Measurements from ENCODE around the gene SRSF10. TPM values are rescaled to one million over a fixed set of nuclear protein-coding genes. Genes with fewer than 3 reads are reported as not detected.

SRSF10 gene
- total and polyA plus RNA-seq, 2 of the 8 experiments (the other 6 are each of a cell fraction or from before 2014, with no cell fraction given) = 155 to 194 TPM

DNA sequence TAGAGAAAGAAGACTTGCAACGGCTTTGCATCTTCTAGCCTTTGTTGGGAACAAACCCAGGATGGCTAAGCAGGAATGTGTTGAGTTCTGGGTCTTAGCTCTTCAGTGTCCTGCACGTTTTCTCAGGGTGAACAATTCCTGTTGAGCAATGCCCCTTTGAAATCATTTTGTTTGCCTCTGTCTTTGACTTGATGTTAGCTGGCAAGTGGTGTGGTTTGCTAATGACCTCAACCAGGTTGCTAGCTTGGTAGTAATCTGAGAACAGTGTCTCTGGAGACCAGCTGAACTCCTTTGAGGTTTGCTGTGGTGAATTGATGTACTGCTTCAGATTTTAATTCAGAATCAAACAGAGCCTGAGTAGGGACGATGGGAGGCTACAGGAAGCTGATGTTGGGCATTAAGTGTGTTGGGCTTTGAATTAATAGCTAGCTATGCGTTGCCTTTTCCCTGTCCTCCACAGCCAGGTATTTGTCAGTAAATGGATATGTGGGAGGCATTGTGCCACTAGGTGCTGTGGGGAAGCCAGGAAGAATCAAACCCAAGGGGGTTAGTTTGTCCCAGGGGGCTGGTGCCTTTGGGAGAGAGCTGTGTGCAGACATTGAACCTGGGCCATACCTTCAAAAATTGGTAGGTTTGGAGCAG lies 23.3 kb upstream of the SRSF10 start:
- H3K27me3 ChIP-seq (replicated peaks in 1 of 4; ENCODE audit: control insufficient read depth in 3 of 4, extremely low read depth in 1 of 4, insufficient read depth in 3 of 4, low read length in 3 of 4) = no peaks in the 10 kb centered on the region
- no peak overlapping the region for H3K9ac ChIP-seq (replicated peaks in 1 of 4; ENCODE audit: extremely low read depth in 1 of 4, low read depth in 3 of 4, low read length in 3 of 4)
- no peaks in the 10 kb centered on the region for H3K9me3 ChIP-seq (ENCODE audit: insufficient read depth in 2 of 2, low read depth in 1 of 2, low read length in 1 of 2)
- peak overlapping the region; percentile 67 for H4K91ac ChIP-seq (replicated peaks; ENCODE audit: insufficient read length, low read length)
- peak overlapping the region; percentile 98 for H2BK20ac ChIP-seq (ENCODE audit: low read length)
- peak overlapping the region; percentile 93; the same call in 1 of the 2 replicates for H2BK12ac ChIP-seq (ENCODE audit: low read depth, low read length)
- DNase-seq (ENCODE audit: low read depth in 1 of 2, low spot score in 2 of 2) = peak in 1 of 2 experiments; percentile 21
- H3K4me1 ChIP-seq (replicated peaks in 1 of 4; ENCODE audit: control insufficient read depth in 3 of 4, insufficient read depth in 4 of 4, low read length in 3 of 4) = peaks cover 5 to 13% (median 12%) of the 10 kb centered on the region in 4 experiments
- peak overlapping the region; percentile 14 to 34 for H3K4me2 ChIP-seq (ENCODE audit: insufficient read depth in 1 of 2, low read depth in 2 of 2, low read length in 2 of 2)
- H3K4ac ChIP-seq (replicated peaks; ENCODE audit: insufficient read length, low read depth, low read length) = no peak overlapping the region
- no peaks in the 10 kb centered on the region for H4K20me1 ChIP-seq (replicated peaks in 1 of 2; ENCODE audit: control insufficient read depth in 1 of 2, insufficient read depth in 2 of 2, low read length in 2 of 2)
- H3K36me3 ChIP-seq (ENCODE audit: control insufficient read depth in 2 of 4, insufficient read depth in 4 of 4, low read length in 3 of 4) = no peaks in the 10 kb centered on the region
- FAIRE-seq = peak; percentile 52
- H4K8ac ChIP-seq (ENCODE audit: extremely low read depth, insufficient read depth, low read length) = no peak overlapping the region
- 26% methylated on average over 4 of the region's 4 CpGs; no CpG with 5 or more reads in 1 of the 2 experiments for WGBS, 2 experiments (ENCODE audit: extremely low coverage in 1 of 2, insufficient coverage in 1 of 2, insufficient read length in 1 of 2, insufficient replicate concordance in 2 of 2, low coverage in 1 of 2, low lambda C conversion rate in 2 of 2, missing lambda C conversion rate in 1 of 2)
- H3K56ac ChIP-seq (replicated peaks; ENCODE audit: insufficient read length, low read depth, low read length) = no peak overlapping the region
- no peaks in the 10 kb centered on the region for H3K79me1 ChIP-seq (ENCODE audit: low read depth, low read length)
- no peak overlapping the region for H2BK120ac ChIP-seq (replicated peaks; ENCODE audit: low read depth, low read length)
- ChIA-PET POLR2A (ENCODE audit: partially characterized antibody) (interaction anchor here (0.7 to 1.6 kb wide), 6 partner anchors 15 to 148 kb away, joined by 3 to 8 read pairs (median 4); partner anchors contain the start of genes PNRC2 and SRSF10), CTCF (ENCODE audit: partially characterized antibody) (interaction anchor here (0.8 to 2.9 kb wide), 8 partner anchors 16 to 150 kb away, joined by 3 to 14 read pairs (median 4); partner anchors contain the start of gene SRSF10)
- H3K79me2 ChIP-seq (ENCODE audit: control insufficient read depth in 1 of 2, insufficient read depth in 2 of 2, low read length in 2 of 2) = no peaks in the 10 kb centered on the region
- H3K23ac ChIP-seq (ENCODE audit: insufficient read length) = no peak overlapping the region
- H4K5ac ChIP-seq (ENCODE audit: insufficient read length, low read depth, low read length) = no peak overlapping the region
- no peak overlapping the region for H3K14ac ChIP-seq (ENCODE audit: insufficient read length)
- H2AFZ ChIP-seq (ENCODE audit: low read length) = peak overlapping the region; percentile 12; the same call in 1 of the 2 replicates
- 0 out of 2 replicates have a peak overlapping the region, but pooled peaks have one; percentile 14 for H2BK15ac ChIP-seq (ENCODE audit: low read length)
- H3K18ac ChIP-seq (ENCODE audit: extremely low read depth, low read length) = peak overlapping the region; percentile 96
- H2BK5ac ChIP-seq (ENCODE audit: low read depth, low read length) = peak overlapping the region; percentile 84; the same call in 1 of the 2 replicates
- H3K4me3 ChIP-seq (ENCODE audit: extremely low read depth in 1 of 4, insufficient read depth in 2 of 4, low read depth in 3 of 4, low read length in 4 of 4) = peak overlapping the region in 1 of 4 experiments; percentile 37; a peak in 3 of 8 replicates
- no peak overlapping the region for H2AK5ac ChIP-seq (ENCODE audit: low read depth, low read length)
- no peaks in the 10 kb centered on the region for H3K23me2 ChIP-seq (ENCODE audit: low read depth, low read length)
- H3K27ac ChIP-seq (ENCODE audit: low read depth, low read length) = peak overlapping the region; percentile 51; the same call in 1 of the 2 replicates
- TF ChIP-seq JUND (IDR thresholded peaks at IDR 0.05; ENCODE audit: low read length) = no peak
- no peak for TF ChIP-seq CBX8 (IDR thresholded peaks at IDR 0.05; ENCODE audit: borderline replicate concordance, low read depth, low read length)
- no peak for TF ChIP-seq SIN3A (conservative IDR thresholded peaks at IDR 0.05 in 1 of 2, IDR thresholded peaks at IDR 0.05 in 1 of 2; ENCODE audit: low read depth in 1 of 2, low read length in 2 of 2)
- TF ChIP-seq, protein P1, sequence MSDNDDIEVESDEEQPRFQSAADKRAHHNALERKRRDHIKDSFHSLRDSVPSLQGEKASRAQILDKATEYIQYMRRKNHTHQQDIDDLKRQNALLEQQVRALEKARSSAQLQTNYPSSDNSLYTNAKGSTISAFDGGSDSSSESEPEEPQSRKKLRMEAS (IDR thresholded peaks at IDR 0.05) = no peak
- peak; percentile 20 for TF ChIP-seq ASH2L (IDR thresholded peaks at IDR 0.05; ENCODE audit: low read length)
- TF ChIP-seq SIX5 (IDR thresholded peaks at IDR 0.05; ENCODE audit: low read depth, low read length) = no peak
- TF ChIP-seq, protein P2, sequence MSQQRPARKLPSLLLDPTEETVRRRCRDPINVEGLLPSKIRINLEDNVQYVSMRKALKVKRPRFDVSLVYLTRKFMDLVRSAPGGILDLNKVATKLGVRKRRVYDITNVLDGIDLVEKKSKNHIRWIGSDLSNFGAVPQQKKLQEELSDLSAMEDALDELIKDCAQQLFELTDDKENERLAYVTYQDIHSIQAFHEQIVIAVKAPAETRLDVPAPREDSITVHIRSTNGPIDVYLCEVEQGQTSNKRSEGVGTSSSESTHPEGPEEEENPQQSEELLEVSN (IDR thresholded peaks at IDR 0.05) = no peak
- no peak for TF ChIP-seq EZH2 (IDR thresholded peaks at IDR 0.05; ENCODE audit: low read depth, low read length, severe bottlenecking)
- 0 out of 2 replicates have a peak, but pooled peaks have one; percentile 28 for TF ChIP-seq SP1 (IDR thresholded peaks at IDR 0.05; ENCODE audit: low read depth, low read length)
- TF ChIP-seq ZNF274 (IDR thresholded peaks at IDR 0.05; ENCODE audit: borderline replicate concordance, extremely low read depth, low read length) = no peak

Measured in H1 (cell line).